B cell (primary cell): Measurements from ENCODE around the gene MYO10. TPM values are rescaled to one million over a fixed set of nuclear protein-coding genes. Genes with fewer than 3 reads are reported as not detected.

Experiments
- ATAC-seq: fragments of 200-7000 bp; cut with Tn5 transposase; one replicate; pipeline ENCODE4 v1.10.0; 2021; ENCODE audit warnings: low read depth, mild to moderate bottlenecking, moderate number of reproducible peaks, moderate library complexity
- CTCF ChIA-PET: fragments of 350-600 bp; sonication (Branson Sonifier 250); formaldehyde crosslinking; loops from one replicate; lab custom pipeline; 2021; ENCODE audit warnings: antibody characterized with exemption, inconsistent platforms; lab: Charles Lee
- POLR2A ChIA-PET: fragments of 350-600 bp; sonication (Branson Sonifier 250); formaldehyde crosslinking; loops from one replicate; lab custom pipeline; 2021; ENCODE audit warnings: antibody characterized with exemption; lab: Charles Lee
- DNase-seq: peaks from one replicate; pipeline ENCODE4 v3.0.0; 2013
- H2AFZ ChIP-seq: 2 replicates; pipeline ENCODE4 v1.6.1; 2012; ENCODE audit warnings: mild to moderate bottlenecking, low read depth, low read length; ENCODE audit not compliant: insufficient read depth, poor library complexity, severe bottlenecking
- H3K27ac ChIP-seq, 2 donors: 1 replicate in 1 of 2; 2 replicates in 1 of 2; pipeline ENCODE4 v1.5.1; 2012 to 2013; ENCODE audit warnings: low read length in 2 of 2, mild to moderate bottlenecking in 2 of 2, moderate library complexity in 1 of 2
- H3K27me3 ChIP-seq, 4 experiments: fragments of 200-600 bp in 1 of 4; sonication (generic) in 1 of 4; replicated peaks in 1 of 4; 1 replicate in 2 of 4; 2 replicates in 2 of 4; pipeline versions ENCODE4 v1.6.1 to v1.7.0; 2013 to 2016; ENCODE audit warnings: low read length in 3 of 4, mild to moderate bottlenecking in 2 of 4, mixed read lengths in 1 of 4, moderate library complexity in 1 of 4; ENCODE audit not compliant: insufficient read depth in 4 of 4, control insufficient read depth in 3 of 4; ENCODE audit errors: control extremely low read depth in 1 of 4
- H3K36me3 ChIP-seq, 2 experiments: replicated peaks in 1 of 2; 1 replicate in 1 of 2; 2 replicates in 1 of 2; pipeline versions ENCODE4 v1.6.1 to v1.7.1; 2013; ENCODE audit warnings: low read length in 1 of 2; ENCODE audit not compliant: insufficient read depth in 2 of 2, control insufficient read depth in 1 of 2; ENCODE audit errors: control extremely low read depth in 1 of 2, extremely low read depth in 1 of 2
- H3K4me1 ChIP-seq, 2 donors: fragments of 200-600 bp in 1 of 2; sonication (generic) in 1 of 2; 1 replicate in 1 of 2; 2 replicates in 1 of 2; pipeline versions ENCODE4 v1.5.1 to v1.6.1; 2013 to 2017; ENCODE audit warnings: low read length in 2 of 2; ENCODE audit not compliant: control insufficient read depth in 2 of 2, insufficient read depth in 2 of 2
- H3K4me2 ChIP-seq: replicated peaks from 2 replicates; pipeline ENCODE3; 2012; ENCODE audit warnings: mild to moderate bottlenecking, low read depth, low read length; ENCODE audit not compliant: poor library complexity, severe bottlenecking
- H3K4me3 ChIP-seq, 5 experiments: fragments of 200-600 bp in 1 of 5; sonication (generic) in 1 of 5; 1 replicate in 3 of 5; 2 replicates in 2 of 5; pipeline versions ENCODE4 v1.5.1 to v1.7.0; 2011 to 2016; ENCODE audit warnings: low read length in 4 of 5, mild to moderate bottlenecking in 4 of 5, low read depth in 2 of 5, control low read depth in 1 of 5, moderate library complexity in 1 of 5; ENCODE audit not compliant: insufficient read depth in 1 of 5; ENCODE audit errors: control extremely low read depth in 1 of 5, extremely low read depth in 1 of 5
- H3K79me2 ChIP-seq: fragments of 200-600 bp; sonication (generic); one replicate; pipeline ENCODE4 v1.6.0; 2016; ENCODE audit warnings: low read length; ENCODE audit not compliant: control insufficient read depth, insufficient read depth
- H3K9ac ChIP-seq: fragments of 200-600 bp; sonication (generic); 2 replicates; pipeline ENCODE4 v1.6.1; 2017; ENCODE audit warnings: mild to moderate bottlenecking, low read length, moderate library complexity
- H3K9me3 ChIP-seq, 3 donors: one replicate each; pipeline versions ENCODE4 v1.6.1 to v1.7.1; 2013; ENCODE audit warnings: low read length in 2 of 3; ENCODE audit not compliant: control insufficient read depth in 2 of 3, insufficient read depth in 1 of 3; ENCODE audit errors: control extremely low read depth in 1 of 3
- H4K20me1 ChIP-seq: 2 replicates; pipeline ENCODE4 v1.6.0; 2012; ENCODE audit warnings: mild to moderate bottlenecking, low read length; ENCODE audit not compliant: insufficient read depth, control insufficient read depth, poor library complexity, severe bottlenecking
- H3K27ac Mint-ChIP-seq: one replicate; pipeline ENCODE4 v1.8.0; 2021; ENCODE audit warnings: mixed read lengths
- H3K27me3 Mint-ChIP-seq: one replicate; pipeline ENCODE4 v1.8.0; 2021; ENCODE audit warnings: mixed read lengths
- H3K4me1 Mint-ChIP-seq: one replicate; pipeline ENCODE4 v1.8.0; 2021; ENCODE audit warnings: mixed read lengths
- H3K4me3 Mint-ChIP-seq: one replicate; pipeline ENCODE4 v1.8.0; 2021; ENCODE audit warnings: mixed read lengths
- H3K9me3 Mint-ChIP-seq: one replicate; pipeline ENCODE4 v1.8.0; 2022; ENCODE audit warnings: mixed read lengths; ENCODE audit not compliant: insufficient read depth
- EZH2 ChIP-seq: IDR thresholded peaks from 2 replicates; pipeline ENCODE4 v1.6.1; 2012; ENCODE audit warnings: borderline replicate concordance, low read depth, mild to moderate bottlenecking, moderate library complexity, low read length; ENCODE audit not compliant: insufficient read depth, poor library complexity, severe bottlenecking
- WGBS: methylation state at CpG from one replicate; pipeline ENCODE4 v1.1.5; 2013; ENCODE audit warnings: missing lambda C conversion rate; ENCODE audit not compliant: insufficient coverage; 5-methylcytosine and 5-hydroxymethylcytosine counted together
- intact Hi-C: fragments of 100-400 bp; cut with micrococcal nuclease; formaldehyde crosslinking; loops from one replicate; pipeline ENCODE4 v1.10.0; 2022
- polyA plus RNA-seq: library from polyadenylated mRNA; depleted of rRNA; stranded (reverse); fragments of >200 nt; gene quantifications from 2 replicates; pipeline ENCODE4 v1.2.3, GENCODE V29; 2012
- total RNA-seq, 2 donors: library from RNA; stranded (reverse); fragments of 120-200 nt in 1 of 2; gene quantifications; 1 replicate in 1 of 2; 2 replicates in 1 of 2; pipeline versions ENCODE4 v1.2.3 to v1.2.4, GENCODE V29; 2013 to 2022
- TF ChIP-seq, protein P1 (sequence below): fragments of 200-600 bp; IDR thresholded peaks from one replicate; pipeline ENCODE4 v1.8.0; 2022; ENCODE audit warnings: antibody characterized with exemption, mild to moderate bottlenecking

Gene MYO10
- total and polyA plus RNA-seq, 2 donors (not counting 1 experiment from before 2014, with no cell fraction given) = 0.10 TPM; not detected in 1

DNA sequence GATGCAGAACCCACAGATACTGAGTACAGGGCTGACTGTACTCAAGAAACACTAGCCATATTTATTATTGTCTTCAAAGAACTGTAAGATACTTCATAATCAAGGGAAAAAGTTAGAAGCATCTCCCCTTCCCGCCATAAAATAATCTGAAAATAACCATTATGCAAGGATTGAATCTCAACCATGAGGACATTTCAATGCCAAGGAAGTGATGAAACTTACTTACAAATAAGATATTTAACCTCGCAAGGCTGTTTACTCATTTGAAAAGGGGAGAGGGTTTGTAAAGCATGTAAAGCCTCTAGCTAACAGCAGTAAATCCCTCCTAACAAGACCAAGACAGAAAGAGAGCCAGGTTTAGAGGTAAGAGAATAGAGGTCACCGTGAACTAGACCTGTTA is 6.3 kb downstream of the MYO10 start:
- H3K27ac ChIP-seq = no peak overlapping the region
- WGBS = 100% methylated on average over 1 of the region's 3 CpGs
- intact Hi-C loops = no loop called here

DNA sequence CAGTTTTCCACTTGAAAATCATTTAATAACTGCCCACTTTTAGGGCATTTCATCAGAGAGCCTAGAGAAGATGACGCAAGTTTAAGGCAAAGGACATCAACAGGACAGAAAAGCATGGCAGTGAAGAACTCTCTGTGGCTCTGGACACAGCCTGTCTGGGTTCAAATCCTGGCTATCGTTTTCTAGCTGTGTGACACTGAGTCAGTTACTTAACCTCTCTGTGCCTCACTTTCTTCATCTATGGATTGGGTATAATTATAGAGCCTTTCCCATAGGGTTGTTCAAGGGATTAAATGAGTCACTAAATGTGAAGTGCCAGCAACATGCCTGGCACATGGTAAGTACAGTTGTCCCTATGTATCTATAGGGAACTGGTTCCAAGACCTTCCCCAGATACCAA is 6.7 kb downstream of the MYO10 start:
- no peaks in the 10 kb centered on the region for H3K79me2 ChIP-seq
- no peak overlapping the region for H3K4me2 ChIP-seq
- no peak overlapping the region for H2AFZ ChIP-seq
- H4K20me1 ChIP-seq = no peaks in the 10 kb centered on the region
- WGBS = 100% methylated on average over 1 of the region's 2 CpGs
- H3K27ac ChIP-seq = no peak overlapping the region
- peaks cover 0 to 7% (median 0%) of the 10 kb centered on the region in 3 donors for H3K9me3 ChIP-seq
- CTCF ChIA-PET = no interaction called here
- POLR2A ChIA-PET = no interaction called here
- no peaks in the 10 kb centered on the region for H3K36me3 ChIP-seq
- intact Hi-C loops = no loop called here
- no peak overlapping the region for H3K27ac Mint-ChIP-seq
- H3K4me1 ChIP-seq = peaks cover 0 to 5% of the 10 kb centered on the region in 2 donors
- no peak overlapping the region for H3K9ac ChIP-seq
- no peak overlapping the region for H3K4me3 ChIP-seq
- DNase-seq (no peak), ATAC-seq (no peak)
- peaks cover 0 to 26% (median 20%) of the 10 kb centered on the region in 4 experiments for H3K27me3 ChIP-seq
- peaks cover 37% of the 10 kb centered on the region for H3K27me3 Mint-ChIP-seq
- no peak for TF ChIP-seq EZH2
- no peak overlapping the region for H3K4me3 Mint-ChIP-seq
- no peaks in the 10 kb centered on the region for H3K9me3 Mint-ChIP-seq
- H3K4me1 Mint-ChIP-seq = no peaks in the 10 kb centered on the region

More for the DNA sequence above, 6.3 kb downstream of the MYO10 start:
- H3K79me2 ChIP-seq = no peaks in the 10 kb centered on the region
- TF ChIP-seq EZH2 = no peak
- TF ChIP-seq, protein P1, sequence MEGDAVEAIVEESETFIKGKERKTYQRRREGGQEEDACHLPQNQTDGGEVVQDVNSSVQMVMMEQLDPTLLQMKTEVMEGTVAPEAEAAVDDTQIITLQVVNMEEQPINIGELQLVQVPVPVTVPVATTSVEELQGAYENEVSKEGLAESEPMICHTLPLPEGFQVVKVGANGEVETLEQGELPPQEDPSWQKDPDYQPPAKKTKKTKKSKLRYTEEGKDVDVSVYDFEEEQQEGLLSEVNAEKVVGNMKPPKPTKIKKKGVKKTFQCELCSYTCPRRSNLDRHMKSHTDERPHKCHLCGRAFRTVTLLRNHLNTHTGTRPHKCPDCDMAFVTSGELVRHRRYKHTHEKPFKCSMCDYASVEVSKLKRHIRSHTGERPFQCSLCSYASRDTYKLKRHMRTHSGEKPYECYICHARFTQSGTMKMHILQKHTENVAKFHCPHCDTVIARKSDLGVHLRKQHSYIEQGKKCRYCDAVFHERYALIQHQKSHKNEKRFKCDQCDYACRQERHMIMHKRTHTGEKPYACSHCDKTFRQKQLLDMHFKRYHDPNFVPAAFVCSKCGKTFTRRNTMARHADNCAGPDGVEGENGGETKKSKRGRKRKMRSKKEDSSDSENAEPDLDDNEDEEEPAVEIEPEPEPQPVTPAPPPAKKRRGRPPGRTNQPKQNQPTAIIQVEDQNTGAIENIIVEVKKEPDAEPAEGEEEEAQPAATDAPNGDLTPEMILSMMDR = no peak
- ChIA-PET POLR2A (no interaction called here), CTCF (no interaction called here)
- H3K27me3 ChIP-seq = peaks cover 0 to 31% (median 25%) of the 10 kb centered on the region in 4 experiments
- peaks cover 2% of the 10 kb centered on the region for H3K4me1 Mint-ChIP-seq
- H3K4me3 Mint-ChIP-seq = no peak overlapping the region
- no peak for ATAC-seq
- H3K4me1 ChIP-seq = peaks cover 3 to 8% of the 10 kb centered on the region in 2 donors
- no peaks in the 10 kb centered on the region for H3K36me3 ChIP-seq
- H3K27me3 Mint-ChIP-seq = peaks cover 42% of the 10 kb centered on the region
- H3K27ac Mint-ChIP-seq = no peak overlapping the region
- H2AFZ ChIP-seq = no peak overlapping the region
- peaks cover 0 to 7% (median 0%) of the 10 kb centered on the region in 3 donors for H3K9me3 ChIP-seq
- no peaks in the 10 kb centered on the region for H4K20me1 ChIP-seq
- H3K4me3 ChIP-seq = no peak overlapping the region
- H3K9ac ChIP-seq = no peak overlapping the region
- H3K9me3 Mint-ChIP-seq = no peaks in the 10 kb centered on the region
- DNase-seq = no peak
- no peak overlapping the region for H3K4me2 ChIP-seq
